COR-L47 (cell line): ENCODE measurements around the gene CD300LF.

Source experiments
- DNase-seq: peaks from one replicate; lab custom pipeline; 2025; lab: John Stamatoyannopoulos, UW

The CD300LF gene

GRCh38 chr17:74712756-74713155 lies at the start of gene CD300LF:
CD300LF (minus strand) TSS chr17:74712923; CDS start chr17:74712866, 57 bp downstream.
- DNase-seq: no peak

- no peak for DNase-seq
Observed at GRCh38 chr17:74761931-74762330, 49.2 kb upstream of the CD300LF start.

- no peak for DNase-seq
Observed at GRCh38 chr17:74761419-74761818, 48.7 kb upstream of the CD300LF start.

GRCh38 chr17:74760404-74761105 lies 47.8 kb upstream of the CD300LF start:
- DNase-seq: no peak

- DNase-seq: no peak
Observed at GRCh38 chr17:74759941-74760340, 47.2 kb upstream of the CD300LF start.

GRCh38 chr17:74759243-74759801 lies 46.6 kb upstream of the CD300LF start:
- no peak for DNase-seq

GRCh38 chr17:74758848-74759168 lies 46.1 kb upstream of the CD300LF start:
- no peak for DNase-seq

GRCh38 chr17:74757931-74758847 lies 45.5 kb upstream of the CD300LF start:
- DNase-seq: no peak

- peak; percentile 17 for DNase-seq
Observed at GRCh38 chr17:74757502-74757901, 44.8 kb upstream of the CD300LF start.

- no peak for DNase-seq
Observed at GRCh38 chr17:74756891-74757290, 44.2 kb upstream of the CD300LF start.

GRCh38 chr17:74755533-74755932 lies 42.8 kb upstream of the CD300LF start:
- DNase-seq: no peak

- DNase-seq: no peak
Observed at GRCh38 chr17:74754832-74755231, 42.1 kb upstream of the CD300LF start.

GRCh38 chr17:74752822-74753401 lies 40.2 kb upstream of the CD300LF start:
- no peak for DNase-seq

- DNase-seq: no peak
Observed at GRCh38 chr17:74752415-74752814, 39.7 kb upstream of the CD300LF start.

- DNase-seq: no peak
Observed at GRCh38 chr17:74750327-74751069, 37.8 kb upstream of the CD300LF start.

GRCh38 chr17:74750039-74750326 lies 37.3 kb upstream of the CD300LF start:
- DNase-seq: no peak

- DNase-seq: no peak
Observed at GRCh38 chr17:74749279-74750038, 36.7 kb upstream of the CD300LF start.

- peak; percentile 86 for DNase-seq
Observed at GRCh38 chr17:74748529-74749278, 36.0 kb upstream of the CD300LF start, which contains the start of gene NHERF1. NHERF1 (plus strand) TSS chr17:74748628; CDS start chr17:74748847, 219 bp downstream.

GRCh38 chr17:74748279-74748528 lies 35.5 kb upstream of the CD300LF start:
- DNase-seq: no peak

GRCh38 chr17:74746922-74747321 lies 34.2 kb upstream of the CD300LF start:
- DNase-seq: no peak

GRCh38 chr17:74746376-74746775 lies 33.7 kb upstream of the CD300LF start:
- no peak for DNase-seq
